K562 (cell line): ENCODE results near the gene VDR. TPM values are rescaled to one million over a fixed set of nuclear protein-coding genes. Genes with fewer than 3 reads are reported as not detected.

Source experiments
- ATAC-seq: fragments of 200-7000 bp; cut with Tn5 transposase; 3 replicates; pipeline ENCODE4 v1.9.1; 2020; ENCODE audit warnings: moderate library complexity
- BruUV-seq: library from RNA; stranded (reverse); fragments of 400-500 nt; replicated peaks from 2 replicates; lab custom pipeline; 2021; lab: Mats Ljungman, UMichigan
- CTCF ChIA-PET: fragments of 300-600 bp; formaldehyde crosslinking; extraction: SDS; loops from one replicate; lab custom pipeline; 2021; ENCODE audit warnings: low intra/inter-chr PET ratio; lab: Yijun Ruan, JAX
- POLR2A ChIA-PET: fragments of 300-600, 350-650 bp; sonication (Branson Sonifier 250); formaldehyde crosslinking; extraction: SDS; loops from one replicate; lab custom pipeline; 2021; ENCODE audit warnings: antibody characterized with exemption, inconsistent platforms; lab: Yijun Ruan, JAX
- DNase-seq, 4 experiments: peaks; one replicate each; pipeline versions ENCODE4 v3.0.0 to v3.0.0-alpha.2; 2011 to 2018; ENCODE audit warnings: low spot score in 3 of 4, mixed read lengths in 3 of 4; ENCODE audit errors: extremely low read depth in 1 of 4
- FAIRE-seq: peaks from 2 replicates; lab custom pipeline; 2011; peaks lifted over from hg19 to GRCh38; lab: Jason Lieb, UNC
- H2AFZ ChIP-seq: 2 replicates; pipeline ENCODE4 v1.6.0; 2011; ENCODE audit warnings: low read depth, low read length, control low read depth, inconsistent platforms
- H3K27ac ChIP-seq: fragments of 200-600 bp; 3 replicates; pipeline ENCODE4 v1.8.0; 2011; ENCODE audit warnings: low read depth, mild to moderate bottlenecking, control low read depth, inconsistent platforms, low read length, moderate library complexity, mixed read lengths; ENCODE audit errors: extremely low read depth
- H3K27me3 ChIP-seq, 2 experiments: fragments of 300-600 bp in 1 of 2; 2 replicates in 1 of 2; 3 replicates in 1 of 2; pipeline versions ENCODE4 v1.6.0 to v1.8.0; 2011; ENCODE audit warnings: inconsistent platforms in 2 of 2, low read length in 2 of 2, mild to moderate bottlenecking in 1 of 2, mixed read lengths in 1 of 2, moderate library complexity in 1 of 2; ENCODE audit not compliant: control insufficient read depth in 2 of 2, insufficient read depth in 2 of 2
- H3K36me3 ChIP-seq: fragments of 300-600 bp; 3 replicates; pipeline ENCODE4 v1.8.0; 2011; ENCODE audit warnings: mild to moderate bottlenecking, low read length, inconsistent platforms; ENCODE audit not compliant: control insufficient read depth, insufficient read depth
- H3K4me1 ChIP-seq, 2 experiments: fragments of 200-600 bp in 1 of 2; replicated peaks in 1 of 2; 2 replicates in 1 of 2; 3 replicates in 1 of 2; pipeline versions ENCODE4 v1.5.1 to v1.8.0; 2011; ENCODE audit warnings: inconsistent platforms in 2 of 2, low read length in 2 of 2, mild to moderate bottlenecking in 1 of 2, mixed read lengths in 1 of 2, moderate library complexity in 1 of 2; ENCODE audit not compliant: control insufficient read depth in 2 of 2, insufficient read depth in 2 of 2
- H3K4me2 ChIP-seq: 2 replicates; pipeline ENCODE4 v1.6.1; 2011; ENCODE audit warnings: low read length, control low read depth, inconsistent platforms, mixed read lengths; ENCODE audit not compliant: insufficient read depth
- H3K4me3 ChIP-seq: fragments of 200-600 bp; sonication (generic), shearing (Covaris generic); 2 replicates; pipeline ENCODE4 v1.5.1; 2016; ENCODE audit warnings: control low read depth, inconsistent platforms
- H3K79me2 ChIP-seq: fragments of 200-600 bp; 3 replicates; pipeline ENCODE4 v1.8.0; 2011; ENCODE audit warnings: low read length, inconsistent platforms; ENCODE audit not compliant: control insufficient read depth, insufficient read depth
- H3K9ac ChIP-seq, 2 experiments: 2 replicates each; pipeline versions ENCODE4 v1.6.0 to v1.6.1; 2011; ENCODE audit warnings: low read depth in 2 of 2, low read length in 2 of 2, control low read depth in 1 of 2, inconsistent platforms in 1 of 2, mild to moderate bottlenecking in 1 of 2, mixed read lengths in 1 of 2; ENCODE audit not compliant: insufficient read depth in 1 of 2
- H3K9me1 ChIP-seq: one replicate; pipeline ENCODE4 v1.6.0; 2011; ENCODE audit warnings: inconsistent platforms, mild to moderate bottlenecking, low read length, moderate library complexity; ENCODE audit not compliant: control insufficient read depth, insufficient read depth
- H3K9me3 ChIP-seq: replicated peaks from 2 replicates; pipeline ENCODE4 v1.5.1; 2011; ENCODE audit warnings: low read depth, low read length, inconsistent platforms; ENCODE audit not compliant: control insufficient read depth, insufficient read depth
- H4K20me1 ChIP-seq: replicated peaks from 2 replicates; pipeline ENCODE4 v1.6.1; 2011; ENCODE audit warnings: low read length, inconsistent platforms, mixed read lengths; ENCODE audit not compliant: control insufficient read depth, insufficient read depth
- NFIC ChIP-seq: fragments of 450-650 bp; IDR thresholded peaks from 2 replicates; pipeline ENCODE4 v1.6.1; 2017; ENCODE audit warnings: mild to moderate bottlenecking, inconsistent platforms
- RCOR1 ChIP-seq, 2 experiments: IDR thresholded peaks; 2 replicates each; pipeline ENCODE4 v1.6.1; 2012; ENCODE audit warnings: low read depth in 2 of 2, low read length in 2 of 2, borderline replicate concordance in 1 of 2, improper control_type of control experiment in 1 of 2
- RFX1 ChIP-seq: fragments of 450-650 bp; IDR thresholded peaks from 2 replicates; pipeline ENCODE4 v1.6.1; 2016; ENCODE audit warnings: mild to moderate bottlenecking, moderate library complexity
- ZNF639 ChIP-seq, 2 experiments: fragments of 200-800 bp in 1 of 2; sonication (Bioruptor generic) in 1 of 2; sonication (generic) in 1 of 2; formaldehyde crosslinking in 1 of 2; IDR thresholded peaks in 1 of 2; conservative IDR thresholded peaks in 1 of 2; 2 replicates each; pipeline versions ENCODE4 v1.5.0 to v1.6.1; 2016 to 2020; ENCODE audit warnings: missing compliant biosample characterization in 1 of 2, missing genetic modification characterization in 1 of 2, missing genetic modification reagents in 1 of 2
- WGBS: fragments of 100-300 bp; shearing (Covaris generic); methylation state at CpG from one replicate; pipeline ENCODE4 v1.1.6; 2016; ENCODE audit warnings: low coverage, mixed read lengths; ENCODE audit not compliant: insufficient coverage; ENCODE audit errors: missing lambda C conversion rate; 5-methylcytosine and 5-hydroxymethylcytosine counted together
- in situ Hi-C: fragments of 300-500 bp; cut with MboI; formaldehyde crosslinking; loops from 4 replicates; pipeline ENCODE4 v1.15.0; 2018; ENCODE audit warnings: inconsistent platforms, mixed read lengths
- intact Hi-C: fragments of 100-400 bp; cut with micrococcal nuclease; formaldehyde crosslinking; loops from 2 replicates; pipeline ENCODE4 v1.14.2; 2022
- polyA plus RNA-seq, 8 experiments: library from polyadenylated mRNA; depleted of rRNA in 4 of 8; stranded (reverse) in 5 of 8; unstranded in 3 of 8; fragments of >200 nt; fragmentation: Nextera tagmentation in 2 of 8; fragmentation: Illumina TruSeq in 1 of 8; extraction: Ambion mirVana in 2 of 8; extraction: Trizol in 1 of 8; gene quantifications; 2 replicates each; pipeline versions ENCODE4 v1.2.1 to v1.2.3, GENCODE V29; 2011 to 2014; ENCODE audit warnings: inconsistent platforms in 1 of 8, missing spikeins in 1 of 8
- total RNA-seq, 7 experiments: library from RNA; depleted of rRNA in 6 of 7; stranded (reverse); fragments of >200 nt in 6 of 7; fragmentation: Illumina TruSeq in 2 of 7; extraction: Trizol in 2 of 7; gene quantifications; 2 replicates each; pipeline versions ENCODE4 v1.2.1 to v1.2.3, GENCODE V29; 2011 to 2021; ENCODE audit warnings: low replicate concordance in 1 of 7

Gene VDR
- total and polyA plus RNA-seq, 9 of the 15 experiments (the other 6 are each of a cell fraction or from before 2014, with no cell fraction given): 0.61 to 4.8 (median 2.0) TPM

GRCh38 chr12:47868552-47869031 lies 36.2 kb downstream of the VDR start:
- in situ Hi-C loops: no loop called here
- H3K4me2 ChIP-seq: no peak overlapping the region
- H2AFZ ChIP-seq: peak overlapping the region; percentile 91; the same call in 1 of the 2 replicates
- no peak overlapping the region for H3K4me3 ChIP-seq
- H3K9ac ChIP-seq: 0 out of 4 replicates have a peak overlapping the region, but pooled peaks of 1 of the 2 experiments have one; percentile 15
- no peaks in the 10 kb centered on the region for H3K79me2 ChIP-seq
- no peak overlapping the region for H3K27ac ChIP-seq
- POLR2A ChIA-PET: interaction anchor here (0.6 kb wide), 1 partner anchor 30 kb away, joined by 3 read pairs; no protein-coding TSS in a partner anchor
- H3K4me1 ChIP-seq: peaks cover 4 to 21% of the 10 kb centered on the region in 2 experiments; a peak in 3 of 5 replicates
- no peaks in the 10 kb centered on the region for H3K9me1 ChIP-seq
- WGBS: 65% methylated on average over 8 of the region's 8 CpGs
- TF ChIP-seq RFX1: no peak
- TF ChIP-seq ZNF639 (CRISPR knock-in tag; conservative IDR thresholded peaks at IDR 0.05 in 1 of 2, IDR thresholded peaks at IDR 0.05 in 1 of 2): 0 out of 4 replicates have a peak, but pooled peaks of 1 of the 2 experiments have one; percentile 10
- TF ChIP-seq, all 486 proteins: peak for 1
- no peaks in the 10 kb centered on the region for H3K36me3 ChIP-seq
- no peaks in the 10 kb centered on the region for H3K27me3 ChIP-seq
- CTCF ChIA-PET: no interaction called here
- FAIRE-seq (no peak), ATAC-seq (no peak), DNase-seq (no peak)
- BruUV-seq: no TSS peak
- intact Hi-C loops: no loop called here
- H4K20me1 ChIP-seq: no peaks in the 10 kb centered on the region
- H3K9me3 ChIP-seq: no peaks in the 10 kb centered on the region

GRCh38 chr12:47868041-47868440 lies 36.8 kb downstream of the VDR start:
- peak overlapping the region; percentile 91 for H2AFZ ChIP-seq
- no peaks in the 10 kb centered on the region for H3K9me1 ChIP-seq
- POLR2A ChIA-PET: interaction anchor here (0.7 kb wide), 1 partner anchor 162 kb away, joined by 4 read pairs; the partner anchor contains the start of gene RPAP3
- no peak overlapping the region for H3K4me3 ChIP-seq
- no peak overlapping the region for H3K27ac ChIP-seq
- H3K79me2 ChIP-seq: no peaks in the 10 kb centered on the region
- WGBS: 61% methylated on average over 2 of the region's 2 CpGs
- no peaks in the 10 kb centered on the region for H4K20me1 ChIP-seq
- BruUV-seq: no TSS peak
- DNase-seq (no peak), FAIRE-seq (no peak), ATAC-seq (no peak)
- TF ChIP-seq NFIC (peak; percentile 83), RCOR1 (IDR thresholded peaks at IDR 0.05; ENCODE audit: borderline replicate concordance in 1 of 2, low read depth in 2 of 2, low read length in 2 of 2) (no peak)
- H3K36me3 ChIP-seq: no peaks in the 10 kb centered on the region
- CTCF ChIA-PET: no interaction called here
- H3K9me3 ChIP-seq: no peaks in the 10 kb centered on the region
- no peaks in the 10 kb centered on the region for H3K27me3 ChIP-seq
- intact Hi-C loops (no loop called here), in situ Hi-C loops (no loop called here)
- H3K4me2 ChIP-seq: no peak overlapping the region
- H3K9ac ChIP-seq: no peak overlapping the region; a peak in 1 of 4 replicates
- peaks cover 4 to 21% of the 10 kb centered on the region in 2 experiments; a peak in 3 of 5 replicates for H3K4me1 ChIP-seq
